Stomach smooth muscle (tissue), 2 donors: ENCODE measurements around the gene NRXN3.

Experiments used
- H3K27ac ChIP-seq: one replicate; pipeline ENCODE4 v1.7.0; 2013; ENCODE audit warnings: mild to moderate bottlenecking, low read length, inconsistent platforms
- H3K27me3 ChIP-seq, 2 donors: one replicate each; pipeline ENCODE4 v1.7.0; 2013; ENCODE audit warnings: low read length in 2 of 2; ENCODE audit not compliant: insufficient read depth in 2 of 2, control insufficient read depth in 1 of 2
- H3K36me3 ChIP-seq, 2 donors: one replicate each; pipeline ENCODE4 v1.7.0; 2013; ENCODE audit warnings: low read length in 2 of 2; ENCODE audit not compliant: control insufficient read depth in 2 of 2, insufficient read depth in 2 of 2
- H3K4me1 ChIP-seq: one replicate; pipeline ENCODE4 v1.7.0; 2013; ENCODE audit warnings: low read length; ENCODE audit not compliant: control insufficient read depth, insufficient read depth
- H3K4me3 ChIP-seq, 2 donors: one replicate each; pipeline ENCODE4 v1.7.0; 2013; ENCODE audit warnings: low read length in 2 of 2
- H3K9ac ChIP-seq, 2 donors: one replicate each; pipeline ENCODE4 v1.7.0; 2013; ENCODE audit warnings: low read length in 2 of 2, mild to moderate bottlenecking in 1 of 2
- H3K9me3 ChIP-seq, 2 donors: one replicate each; pipeline ENCODE4 v1.7.0; 2013; ENCODE audit warnings: low read length in 2 of 2; ENCODE audit not compliant: control insufficient read depth in 2 of 2
- donor health status: healthy.
- donor health status: Pancreatic carcinoma.

The NRXN3 gene

GRCh38 chr14:78240567-78240966 lies 70.4 kb downstream of the NRXN3 start:
- H3K4me1 ChIP-seq, result no peaks in the 10 kb centered on the region
- H3K36me3 ChIP-seq, result no peaks in the 10 kb centered on the region
- no peak overlapping the region for H3K4me3 ChIP-seq
- H3K27me3 ChIP-seq, result no peaks in the 10 kb centered on the region
- no peak overlapping the region for H3K27ac ChIP-seq
- H3K9ac ChIP-seq, result no peak overlapping the region
- H3K9me3 ChIP-seq, result no peaks in the 10 kb centered on the region

GRCh38 chr14:78242086-78242485 lies 71.9 kb downstream of the NRXN3 start:
- Histone ChIP-seq H3K36me3 (no peaks in the 10 kb centered on the region), H3K27me3 (no peaks in the 10 kb centered on the region), H3K4me3 (no peak overlapping the region), H3K27ac (no peak overlapping the region), H3K9ac (no peak overlapping the region), H3K9me3 (no peaks in the 10 kb centered on the region), H3K4me1 (no peaks in the 10 kb centered on the region)

GRCh38 chr14:78243187-78243586 lies 73.0 kb downstream of the NRXN3 start:
- Histone ChIP-seq H3K27me3 (no peaks in the 10 kb centered on the region), H3K36me3 (no peaks in the 10 kb centered on the region), H3K9me3 (no peaks in the 10 kb centered on the region), H3K27ac (no peak overlapping the region), H3K4me3 (no peak overlapping the region), H3K9ac (no peak overlapping the region), H3K4me1 (no peaks in the 10 kb centered on the region)

- no peak overlapping the region for H3K9ac ChIP-seq
- H3K9me3 ChIP-seq, result no peaks in the 10 kb centered on the region
- no peaks in the 10 kb centered on the region for H3K4me1 ChIP-seq
- peaks cover 0 to 4% of the 10 kb centered on the region in 2 donors for H3K27me3 ChIP-seq
- no peak overlapping the region for H3K27ac ChIP-seq
- no peak overlapping the region for H3K4me3 ChIP-seq
- no peaks in the 10 kb centered on the region for H3K36me3 ChIP-seq
Observed at GRCh38 chr14:78245238-78245637, 75.1 kb downstream of the NRXN3 start.

- no peaks in the 10 kb centered on the region for H3K9me3 ChIP-seq
- peaks cover 0 to 8% of the 10 kb centered on the region in 2 donors for H3K27me3 ChIP-seq
- no peaks in the 10 kb centered on the region for H3K36me3 ChIP-seq
- H3K27ac ChIP-seq, result no peak overlapping the region
- no peak overlapping the region for H3K9ac ChIP-seq
- H3K4me1 ChIP-seq, result no peaks in the 10 kb centered on the region
- no peak overlapping the region for H3K4me3 ChIP-seq
Observed at GRCh38 chr14:78248501-78249090, 78.4 kb downstream of the NRXN3 start.

GRCh38 chr14:78251308-78251707 lies 81.1 kb downstream of the NRXN3 start:
- Histone ChIP-seq H3K27ac (no peak overlapping the region), H3K36me3 (no peaks in the 10 kb centered on the region), H3K4me3 (no peak overlapping the region), H3K4me1 (no peaks in the 10 kb centered on the region), H3K27me3 (peaks cover 0 to 8% of the 10 kb centered on the region in 2 donors), H3K9ac (no peak overlapping the region), H3K9me3 (no peaks in the 10 kb centered on the region)

GRCh38 chr14:78253986-78254385 lies 83.8 kb downstream of the NRXN3 start:
- Histone ChIP-seq H3K36me3 (no peaks in the 10 kb centered on the region), H3K4me1 (no peaks in the 10 kb centered on the region), H3K4me3 (no peak overlapping the region), H3K9me3 (no peaks in the 10 kb centered on the region), H3K27ac (no peak overlapping the region), H3K9ac (no peak overlapping the region), H3K27me3 (peaks cover 0 to 7% of the 10 kb centered on the region in 2 donors)

GRCh38 chr14:78254911-78255461 lies 84.8 kb downstream of the NRXN3 start:
- no peaks in the 10 kb centered on the region for H3K4me1 ChIP-seq
- H3K27me3 ChIP-seq, result peaks cover 0 to 5% of the 10 kb centered on the region in 2 donors
- no peak overlapping the region for H3K9ac ChIP-seq
- H3K4me3 ChIP-seq, result no peak overlapping the region
- no peaks in the 10 kb centered on the region for H3K9me3 ChIP-seq
- no peak overlapping the region for H3K27ac ChIP-seq
- no peaks in the 10 kb centered on the region for H3K36me3 ChIP-seq

GRCh38 chr14:78259831-78260230 lies 89.7 kb downstream of the NRXN3 start:
- Histone ChIP-seq H3K27ac (no peak overlapping the region), H3K4me3 (no peak overlapping the region), H3K36me3 (no peaks in the 10 kb centered on the region), H3K9me3 (no peaks in the 10 kb centered on the region), H3K9ac (no peak overlapping the region), H3K4me1 (no peaks in the 10 kb centered on the region), H3K27me3 (no peaks in the 10 kb centered on the region)

- Histone ChIP-seq H3K9me3 (no peaks in the 10 kb centered on the region), H3K4me3 (no peak overlapping the region), H3K4me1 (no peaks in the 10 kb centered on the region), H3K27ac (no peak overlapping the region), H3K9ac (no peak overlapping the region), H3K36me3 (no peaks in the 10 kb centered on the region), H3K27me3 (no peaks in the 10 kb centered on the region)
Observed at GRCh38 chr14:78278464-78279250, 108.5 kb downstream of the NRXN3 start.

- peaks cover 0 to 2% of the 10 kb centered on the region in 2 donors for H3K27me3 ChIP-seq
- H3K27ac ChIP-seq, result no peak overlapping the region
- no peaks in the 10 kb centered on the region for H3K4me1 ChIP-seq
- no peaks in the 10 kb centered on the region for H3K9me3 ChIP-seq
- H3K4me3 ChIP-seq, result no peak overlapping the region
- no peaks in the 10 kb centered on the region for H3K36me3 ChIP-seq
- H3K9ac ChIP-seq, result no peak overlapping the region
Observed at GRCh38 chr14:78282437-78282836, 112.3 kb downstream of the NRXN3 start.
